Astrocyte of the spinal cord (primary cell): ENCODE data around the gene TMEM143.

Experiments
- DNase-seq: peaks from one replicate; pipeline ENCODE4 v3.0.0; 2011; ENCODE audit warnings: low read depth, low spot score
- H3K4me3 ChIP-seq: 2 replicates; pipeline ENCODE4 v1.5.1; 2011; ENCODE audit warnings: low read depth, mild to moderate bottlenecking, low read length, moderate library complexity
- in situ Hi-C: cut with HindIII; loops from 2 replicates; pipeline ENCODE4 v1.10.0; 2017; ENCODE audit warnings: low sequenced_read_pairs
- TF ChIP-seq, protein P1 (sequence below): IDR thresholded peaks from 2 replicates; pipeline ENCODE4 v1.5.1; 2012; ENCODE audit warnings: low read depth, mild to moderate bottlenecking, low read length, inconsistent platforms

The TMEM143 gene

DNA sequence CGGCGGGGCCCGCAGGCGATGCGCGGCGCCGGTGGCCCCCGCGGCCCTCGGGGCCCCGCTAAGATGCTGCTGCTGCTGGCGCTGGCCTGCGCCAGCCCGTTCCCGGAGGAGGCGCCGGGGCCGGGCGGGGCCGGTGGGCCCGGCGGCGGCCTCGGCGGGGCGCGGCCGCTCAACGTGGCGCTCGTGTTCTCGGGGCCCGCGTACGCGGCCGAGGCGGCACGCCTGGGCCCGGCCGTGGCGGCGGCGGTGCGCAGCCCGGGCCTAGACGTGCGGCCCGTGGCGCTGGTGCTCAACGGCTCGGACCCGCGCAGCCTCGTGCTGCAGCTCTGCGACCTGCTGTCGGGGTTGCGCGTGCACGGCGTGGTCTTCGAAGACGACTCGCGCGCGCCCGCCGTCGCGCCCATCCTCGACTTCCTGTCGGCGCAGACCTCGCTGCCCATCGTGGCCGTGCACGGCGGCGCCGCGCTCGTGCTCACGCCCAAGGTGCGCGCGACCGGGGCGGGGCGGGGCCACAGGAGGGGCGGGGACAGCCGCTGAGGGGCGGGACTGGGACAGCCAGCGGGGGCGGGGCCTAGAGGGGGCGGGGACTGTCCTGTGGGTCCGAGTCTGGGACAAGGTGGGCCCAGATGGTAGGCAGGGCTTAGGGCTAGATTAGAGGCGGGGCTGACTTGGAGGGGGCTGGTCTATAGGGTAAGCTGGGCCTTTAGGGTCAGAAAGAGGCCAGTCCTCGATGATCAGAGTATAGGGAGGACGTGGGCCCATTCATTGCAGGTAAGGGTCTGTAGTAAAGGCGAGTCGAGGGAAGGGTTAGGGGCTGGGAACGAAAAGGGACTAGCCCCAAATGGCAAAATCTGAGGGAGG is 34.9 kb upstream of the TMEM143 start:
- peak; percentile 86 for DNase-seq
- peak overlapping the region; percentile 48 for H3K4me3 ChIP-seq
- in situ Hi-C loops = no loop called here
- TF ChIP-seq, protein P1, sequence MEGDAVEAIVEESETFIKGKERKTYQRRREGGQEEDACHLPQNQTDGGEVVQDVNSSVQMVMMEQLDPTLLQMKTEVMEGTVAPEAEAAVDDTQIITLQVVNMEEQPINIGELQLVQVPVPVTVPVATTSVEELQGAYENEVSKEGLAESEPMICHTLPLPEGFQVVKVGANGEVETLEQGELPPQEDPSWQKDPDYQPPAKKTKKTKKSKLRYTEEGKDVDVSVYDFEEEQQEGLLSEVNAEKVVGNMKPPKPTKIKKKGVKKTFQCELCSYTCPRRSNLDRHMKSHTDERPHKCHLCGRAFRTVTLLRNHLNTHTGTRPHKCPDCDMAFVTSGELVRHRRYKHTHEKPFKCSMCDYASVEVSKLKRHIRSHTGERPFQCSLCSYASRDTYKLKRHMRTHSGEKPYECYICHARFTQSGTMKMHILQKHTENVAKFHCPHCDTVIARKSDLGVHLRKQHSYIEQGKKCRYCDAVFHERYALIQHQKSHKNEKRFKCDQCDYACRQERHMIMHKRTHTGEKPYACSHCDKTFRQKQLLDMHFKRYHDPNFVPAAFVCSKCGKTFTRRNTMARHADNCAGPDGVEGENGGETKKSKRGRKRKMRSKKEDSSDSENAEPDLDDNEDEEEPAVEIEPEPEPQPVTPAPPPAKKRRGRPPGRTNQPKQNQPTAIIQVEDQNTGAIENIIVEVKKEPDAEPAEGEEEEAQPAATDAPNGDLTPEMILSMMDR = no peak

DNA sequence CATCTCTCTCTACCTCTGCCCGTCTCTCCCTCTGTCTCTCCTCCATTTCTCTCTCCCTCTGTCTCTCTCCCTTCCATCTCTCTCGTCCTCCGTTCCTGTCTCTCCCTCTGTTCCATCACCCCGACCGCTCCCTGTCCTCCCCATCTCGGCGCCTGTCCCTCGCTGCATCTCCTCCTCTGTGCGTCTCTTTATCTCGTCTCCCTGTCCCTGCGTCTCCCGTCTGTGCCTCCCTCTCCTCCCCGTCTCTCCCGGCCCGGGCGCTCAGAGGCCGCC is 34.3 kb upstream of the TMEM143 start:
- H3K4me3 ChIP-seq = peak overlapping the region; percentile 48
- in situ Hi-C loops = no loop called here
- TF ChIP-seq, protein P1 = no peak

DNA sequence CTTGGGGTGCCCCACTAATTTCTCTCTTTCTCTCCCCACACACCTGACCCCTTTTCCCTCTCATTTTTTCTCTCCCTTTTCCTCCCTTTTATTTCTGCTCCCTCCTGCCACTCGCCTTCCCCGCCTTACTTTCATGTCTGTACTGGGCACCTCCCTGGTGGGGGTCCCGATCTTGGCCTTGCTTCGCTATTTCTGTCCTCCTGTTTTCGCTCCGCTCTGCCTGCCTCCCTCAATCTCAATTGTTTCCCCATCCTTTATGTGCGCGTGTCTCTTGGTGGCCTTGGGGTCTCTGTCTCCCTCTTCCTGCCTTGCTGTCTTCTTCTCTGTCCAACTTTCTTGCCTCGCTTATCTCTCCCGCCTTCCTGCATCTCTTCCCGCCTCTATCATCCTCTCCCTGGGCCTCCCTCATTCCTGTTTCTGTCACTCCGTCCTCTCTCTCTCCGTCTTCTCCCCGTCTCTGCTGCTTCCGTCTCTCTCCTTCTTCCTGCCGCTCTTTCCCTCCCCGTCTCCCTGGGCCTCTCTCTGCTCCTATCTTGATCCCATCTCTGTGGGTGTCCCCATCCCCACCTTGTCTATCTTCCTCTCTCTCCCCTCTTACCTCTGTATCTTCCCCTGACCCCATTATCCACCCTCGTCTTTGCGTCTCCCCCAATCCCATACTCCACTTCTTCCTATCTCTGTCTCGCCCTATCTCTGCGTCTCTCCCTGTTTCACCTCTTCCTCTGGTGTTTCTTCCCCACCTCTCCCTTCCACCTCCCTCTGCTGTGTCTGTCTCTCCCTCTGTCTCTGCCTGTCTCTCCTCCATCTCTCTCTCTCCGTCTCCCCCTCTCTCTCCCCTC is 33.7 kb upstream of the TMEM143 start:
- TF ChIP-seq, protein P1 = no peak
- H3K4me3 ChIP-seq = peak overlapping the region; percentile 48
- in situ Hi-C loops = no loop called here
- no peak for DNase-seq

More for the DNA sequence above, 34.3 kb upstream of the TMEM143 start:
- no peak for DNase-seq

DNA sequence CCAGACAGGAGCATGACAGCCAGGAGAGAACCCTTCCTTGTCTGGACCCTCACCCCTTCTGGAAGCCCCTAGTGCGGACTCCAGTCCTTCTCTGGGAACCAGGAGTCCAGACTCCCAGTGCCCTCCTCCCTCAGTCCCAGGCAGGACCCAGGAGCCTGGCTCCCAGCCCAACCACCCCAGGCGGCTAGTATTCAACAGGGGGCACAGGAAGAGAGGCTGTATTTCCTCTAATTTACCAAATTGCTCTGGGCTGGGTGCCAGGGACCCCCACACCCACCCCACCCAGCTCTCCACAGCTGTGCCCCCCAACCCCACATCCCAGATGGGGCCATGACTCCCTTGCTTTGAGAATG is 33.1 kb upstream of the TMEM143 start:
- in situ Hi-C loops = no loop called here
- TF ChIP-seq, protein P1 = no peak
- H3K4me3 ChIP-seq = no peak overlapping the region
- no peak for DNase-seq

DNA sequence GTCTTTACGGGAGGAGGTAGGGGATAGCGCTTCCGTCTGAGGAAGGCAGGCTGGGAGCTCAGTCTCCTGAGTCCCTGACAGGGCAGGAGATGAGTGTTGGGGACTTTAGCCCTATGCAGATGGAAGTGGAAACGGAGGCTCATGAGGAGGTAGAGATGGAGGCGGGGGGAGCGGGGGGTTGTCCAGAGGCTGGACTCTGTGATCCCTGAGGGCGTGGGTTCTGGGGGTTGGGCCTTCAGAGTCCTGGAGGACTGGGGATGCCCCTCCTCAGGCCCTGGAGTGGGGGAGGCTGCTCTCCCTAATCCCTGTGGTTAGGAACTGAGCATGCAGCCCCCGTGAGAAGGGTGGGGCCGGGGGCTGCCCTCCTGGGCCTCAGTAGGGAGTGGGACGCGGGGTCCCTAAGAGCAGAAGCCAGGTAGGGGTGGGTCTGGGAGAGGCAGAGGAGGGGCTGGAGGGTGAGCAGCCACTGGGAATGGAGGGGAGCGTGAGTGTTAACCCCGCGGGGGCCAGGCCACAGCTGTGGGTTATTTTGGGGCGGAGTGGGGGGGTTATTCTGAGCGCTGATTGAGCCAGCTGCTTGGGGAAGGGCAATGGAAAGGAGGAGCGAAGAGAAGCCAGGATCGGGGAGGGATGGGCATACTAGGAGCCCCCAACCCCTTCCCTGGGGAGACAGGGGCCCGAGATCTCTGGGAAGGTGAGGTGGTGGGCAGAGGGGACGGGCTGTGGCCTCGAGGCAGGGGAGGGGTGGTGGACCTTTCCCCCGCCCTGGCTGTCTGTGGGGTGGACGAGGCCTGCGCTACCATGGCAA is 32.5 kb upstream of the TMEM143 start:
- no peak overlapping the region for H3K4me3 ChIP-seq
- no peak for DNase-seq
- in situ Hi-C loops = no loop called here
- TF ChIP-seq, protein P1 = no peak

DNA sequence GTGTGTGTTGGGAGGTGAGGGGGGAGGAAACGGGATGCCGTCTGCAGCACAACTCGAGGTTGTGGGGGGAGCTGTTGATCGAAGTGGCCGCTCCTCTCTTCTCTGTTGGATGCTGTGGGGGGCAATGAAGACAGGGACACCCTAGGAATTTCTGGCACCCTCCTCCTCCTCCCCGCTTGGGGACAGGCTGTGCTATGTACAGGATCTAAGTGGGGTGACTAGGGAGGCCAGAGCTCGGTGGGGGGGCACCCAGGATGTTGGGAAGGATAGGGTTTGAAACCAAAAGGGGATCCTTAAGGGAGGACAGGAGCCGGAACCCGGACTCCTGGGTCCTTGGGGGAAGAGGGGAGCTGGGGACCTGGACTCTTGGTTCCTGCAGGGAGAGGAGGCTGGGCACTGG is 31.8 kb upstream of the TMEM143 start:
- TF ChIP-seq, protein P1 = no peak
- DNase-seq = no peak
- in situ Hi-C loops = no loop called here
- H3K4me3 ChIP-seq = no peak overlapping the region
